ENCODE measurements around the gene SIT1.

SIT1 gene

GRCh38 chr9:35689542-35690293 lies 39.0 kb upstream of the SIT1 start, which contains the start of gene TPM2:
TPM2 (minus strand) TSS chr9:35689925; CDS start chr9:35689817, 108 bp downstream.
- Histone ChIP-seq H3K9me3 (ENCODE audit: control insufficient read depth, low read length) (no peaks in the 10 kb centered on the region), H3K27me3 (replicated peaks; ENCODE audit: control insufficient read depth, insufficient read depth, low read length) (no peaks in the 10 kb centered on the region), H3K4me3 (ENCODE audit: low read length) (peak within 1 kb of the TSS; percentile 89), H3K36me3 (ENCODE audit: control insufficient read depth, insufficient read depth, low read length, severe bottlenecking) (peaks cover 22% of the 10 kb centered on the region), H3K9ac (ENCODE audit: low read length) (peak within 1 kb of the TSS; percentile 98), H3K4me1 (ENCODE audit: control insufficient read depth, insufficient read depth, low read length) (peaks cover 47% of the 10 kb centered on the region)
- peak; percentile 85 for DNase-seq (ENCODE audit: low read depth)

GRCh38 chr9:35688558-35689541 lies 38.1 kb upstream of the SIT1 start:
- Histone ChIP-seq H3K9me3 (ENCODE audit: control insufficient read depth, low read length) (no peaks in the 10 kb centered on the region), H3K36me3 (ENCODE audit: control insufficient read depth, insufficient read depth, low read length, severe bottlenecking) (peaks cover 31% of the 10 kb centered on the region), H3K9ac (ENCODE audit: low read length) (peak overlapping the region; percentile 98), H3K4me1 (ENCODE audit: control insufficient read depth, insufficient read depth, low read length) (peaks cover 47% of the 10 kb centered on the region), H3K4me3 (ENCODE audit: low read length) (peak overlapping the region; percentile 89), H3K27me3 (replicated peaks; ENCODE audit: control insufficient read depth, insufficient read depth, low read length) (no peaks in the 10 kb centered on the region)
- peak; percentile 81 for DNase-seq (ENCODE audit: low read depth)

GRCh38 chr9:35687972-35688557 lies 37.3 kb upstream of the SIT1 start:
- Histone ChIP-seq H3K36me3 (ENCODE audit: control insufficient read depth, insufficient read depth, low read length, severe bottlenecking) (peaks cover 38% of the 10 kb centered on the region), H3K27me3 (replicated peaks; ENCODE audit: control insufficient read depth, insufficient read depth, low read length) (no peaks in the 10 kb centered on the region), H3K4me1 (ENCODE audit: control insufficient read depth, insufficient read depth, low read length) (peaks cover 47% of the 10 kb centered on the region), H3K9me3 (ENCODE audit: control insufficient read depth, low read length) (no peaks in the 10 kb centered on the region), H3K9ac (ENCODE audit: low read length) (peak overlapping the region; percentile 98), H3K4me3 (ENCODE audit: low read length) (peak overlapping the region; percentile 89)
- no peak for DNase-seq (ENCODE audit: low read depth)

- Histone ChIP-seq H3K36me3 (ENCODE audit: control insufficient read depth, insufficient read depth, low read length, severe bottlenecking) (peaks cover 46% of the 10 kb centered on the region), H3K4me3 (ENCODE audit: low read length) (peak overlapping the region; percentile 89), H3K27me3 (replicated peaks; ENCODE audit: control insufficient read depth, insufficient read depth, low read length) (no peaks in the 10 kb centered on the region), H3K9me3 (ENCODE audit: control insufficient read depth, low read length) (no peaks in the 10 kb centered on the region), H3K9ac (ENCODE audit: low read length) (peak overlapping the region; percentile 98), H3K4me1 (ENCODE audit: control insufficient read depth, insufficient read depth, low read length) (peaks cover 47% of the 10 kb centered on the region)
- DNase-seq (ENCODE audit: low read depth): no peak
These were observed 36.6 kb upstream of the SIT1 start for GRCh38 chr9:35687306-35687705.

GRCh38 chr9:35686222-35687203 lies 35.8 kb upstream of the SIT1 start:
- Histone ChIP-seq H3K4me3 (ENCODE audit: low read length) (peak overlapping the region; percentile 89), H3K27me3 (replicated peaks; ENCODE audit: control insufficient read depth, insufficient read depth, low read length) (no peaks in the 10 kb centered on the region), H3K9me3 (ENCODE audit: control insufficient read depth, low read length) (no peaks in the 10 kb centered on the region)

GRCh38 chr9:35685506-35685905 lies 34.8 kb upstream of the SIT1 start:
- no peak overlapping the region for H3K4me3 ChIP-seq (ENCODE audit: low read length)
- H3K9ac ChIP-seq (ENCODE audit: low read length): peak overlapping the region; percentile 39
- no peaks in the 10 kb centered on the region for H3K27me3 ChIP-seq (replicated peaks; ENCODE audit: control insufficient read depth, insufficient read depth, low read length)
- no peaks in the 10 kb centered on the region for H3K9me3 ChIP-seq (ENCODE audit: control insufficient read depth, low read length)
- H3K4me1 ChIP-seq (ENCODE audit: control insufficient read depth, insufficient read depth, low read length): peaks cover 39% of the 10 kb centered on the region
- peaks cover 54% of the 10 kb centered on the region for H3K36me3 ChIP-seq (ENCODE audit: control insufficient read depth, insufficient read depth, low read length, severe bottlenecking)
- no peak for DNase-seq (ENCODE audit: low read depth)

More at GRCh38 chr9:35686222-35687203, 35.8 kb upstream of the SIT1 start:
- H3K9ac ChIP-seq (ENCODE audit: low read length): peak overlapping the region; percentile 98
- H3K4me1 ChIP-seq (ENCODE audit: control insufficient read depth, insufficient read depth, low read length): peaks cover 42% of the 10 kb centered on the region
- DNase-seq (ENCODE audit: low read depth): peak; percentile 42
- H3K36me3 ChIP-seq (ENCODE audit: control insufficient read depth, insufficient read depth, low read length, severe bottlenecking): peaks cover 54% of the 10 kb centered on the region

GRCh38 chr9:35684921-35685320 lies 34.2 kb upstream of the SIT1 start:
- peaks cover 39% of the 10 kb centered on the region for H3K4me1 ChIP-seq (ENCODE audit: control insufficient read depth, insufficient read depth, low read length)
- no peaks in the 10 kb centered on the region for H3K9me3 ChIP-seq (ENCODE audit: control insufficient read depth, low read length)
- DNase-seq (ENCODE audit: low read depth): no peak
- peak overlapping the region; percentile 43 for H3K9ac ChIP-seq (ENCODE audit: low read length)
- H3K4me3 ChIP-seq (ENCODE audit: low read length): no peak overlapping the region
- peaks cover 54% of the 10 kb centered on the region for H3K36me3 ChIP-seq (ENCODE audit: control insufficient read depth, insufficient read depth, low read length, severe bottlenecking)
- no peaks in the 10 kb centered on the region for H3K27me3 ChIP-seq (replicated peaks; ENCODE audit: control insufficient read depth, insufficient read depth, low read length)

GRCh38 chr9:35683323-35683722 lies 32.6 kb upstream of the SIT1 start:
- H3K9me3 ChIP-seq (ENCODE audit: control insufficient read depth, low read length): no peaks in the 10 kb centered on the region

GRCh38 chr9:35682520-35683315 lies 32.0 kb upstream of the SIT1 start:
- H3K4me3 ChIP-seq (ENCODE audit: low read length): no peak overlapping the region
- peaks cover 22% of the 10 kb centered on the region for H3K4me1 ChIP-seq (ENCODE audit: control insufficient read depth, insufficient read depth, low read length)
- no peak overlapping the region for H3K9ac ChIP-seq (ENCODE audit: low read length)
- no peaks in the 10 kb centered on the region for H3K27me3 ChIP-seq (replicated peaks; ENCODE audit: control insufficient read depth, insufficient read depth, low read length)
- no peak for DNase-seq (ENCODE audit: low read depth)
- no peaks in the 10 kb centered on the region for H3K9me3 ChIP-seq (ENCODE audit: control insufficient read depth, low read length)
- peaks cover 47% of the 10 kb centered on the region for H3K36me3 ChIP-seq (ENCODE audit: control insufficient read depth, insufficient read depth, low read length, severe bottlenecking)

More at GRCh38 chr9:35683323-35683722, 32.6 kb upstream of the SIT1 start:
- DNase-seq (ENCODE audit: low read depth): no peak
- Histone ChIP-seq H3K9ac (ENCODE audit: low read length) (no peak overlapping the region), H3K27me3 (replicated peaks; ENCODE audit: control insufficient read depth, insufficient read depth, low read length) (no peaks in the 10 kb centered on the region), H3K36me3 (ENCODE audit: control insufficient read depth, insufficient read depth, low read length, severe bottlenecking) (peaks cover 53% of the 10 kb centered on the region), H3K4me3 (ENCODE audit: low read length) (no peak overlapping the region), H3K4me1 (ENCODE audit: control insufficient read depth, insufficient read depth, low read length) (peaks cover 28% of the 10 kb centered on the region)

All from adipocyte (in vitro differentiated cells).